Left renal pelvis (tissue), 4 donors: Measurements from ENCODE around the gene TRANK1. TPM values are rescaled to one million over a fixed set of nuclear protein-coding genes. Genes with fewer than 3 reads are reported as not detected.
"Not testable (repeated sequence)": the region's sequence is repeated elsewhere in the genome, so short reads cannot be mapped to it uniquely, and the experiment has no call there.

ENCODE experiments used
- DNase-seq, 4 donors: peaks; one replicate each; pipeline ENCODE4 v3.0.0-alpha.2; 2013; ENCODE audit warnings: low read depth in 4 of 4, low spot score in 3 of 4
- polyA plus RNA-seq, 4 donors: library from polyadenylated mRNA; unstranded; fragments of 120-200 nt; gene quantifications; one replicate each; pipeline ENCODE4 v1.2.1, GENCODE V29; 2013; ENCODE audit not compliant: insufficient read length in 4 of 4

TRANK1 gene
- polyA plus RNA-seq, 4 donors, result 5.8 to 17.2 (median 6.5) TPM

GRCh38 chr3:36894914-36895313 lies 49.9 kb downstream of the TRANK1 start:
- no peak for DNase-seq

GRCh38 chr3:36893826-36894225 lies 51.0 kb downstream of the TRANK1 start:
- DNase-seq, result no peak

GRCh38 chr3:36893137-36893557 lies 51.7 kb downstream of the TRANK1 start:
- no peak for DNase-seq

- no peak for DNase-seq
These were observed 52.3 kb downstream of the TRANK1 start for GRCh38 chr3:36892457-36893136.

- DNase-seq, result no peak
These were observed 53.1 kb downstream of the TRANK1 start for GRCh38 chr3:36891701-36892160.

GRCh38 chr3:36891097-36891496 lies 53.8 kb downstream of the TRANK1 start:
- not testable (repeated sequence) for DNase-seq

GRCh38 chr3:36890261-36890660 lies 54.6 kb downstream of the TRANK1 start:
- no peak for DNase-seq

- DNase-seq, result no peak
These were observed 63.1 kb downstream of the TRANK1 start for GRCh38 chr3:36881735-36882134.

GRCh38 chr3:36879842-36880241 lies 65.0 kb downstream of the TRANK1 start:
- not testable (repeated sequence) for DNase-seq

GRCh38 chr3:36877930-36878685 lies 66.7 kb downstream of the TRANK1 start:
- no peak for DNase-seq

- DNase-seq, result no peak
These were observed 68.5 kb downstream of the TRANK1 start for GRCh38 chr3:36876181-36876936.

GRCh38 chr3:36875397-36875796 lies 69.5 kb downstream of the TRANK1 start:
- no peak for DNase-seq

- DNase-seq, result no peak
These were observed 70.4 kb downstream of the TRANK1 start for GRCh38 chr3:36874424-36874823.

GRCh38 chr3:36871379-36872126 lies 73.3 kb downstream of the TRANK1 start:
- DNase-seq, result no peak

- peak in 3 of 4 donors; percentile 40 to 50 (median 47) for DNase-seq
These were observed 76.0 kb downstream of the TRANK1 start for GRCh38 chr3:36868614-36869436.

GRCh38 chr3:36867810-36868209 lies 77.0 kb downstream of the TRANK1 start:
- no peak for DNase-seq

GRCh38 chr3:36866368-36866767 lies 78.5 kb downstream of the TRANK1 start:
- DNase-seq, result no peak

- no peak for DNase-seq
These were observed 80.4 kb downstream of the TRANK1 start for GRCh38 chr3:36864180-36865053.
